ENCODE data around the gene CLEC18C.
"Not testable (repeated sequence)": the region's sequence is repeated elsewhere in the genome, so short reads cannot be mapped to it uniquely, and the experiment has no call there.

The CLEC18C gene

GRCh38 chr16:70159355-70160348, 13.9 kb upstream of the CLEC18C start:
- TF ChIP-seq, protein P1, sequence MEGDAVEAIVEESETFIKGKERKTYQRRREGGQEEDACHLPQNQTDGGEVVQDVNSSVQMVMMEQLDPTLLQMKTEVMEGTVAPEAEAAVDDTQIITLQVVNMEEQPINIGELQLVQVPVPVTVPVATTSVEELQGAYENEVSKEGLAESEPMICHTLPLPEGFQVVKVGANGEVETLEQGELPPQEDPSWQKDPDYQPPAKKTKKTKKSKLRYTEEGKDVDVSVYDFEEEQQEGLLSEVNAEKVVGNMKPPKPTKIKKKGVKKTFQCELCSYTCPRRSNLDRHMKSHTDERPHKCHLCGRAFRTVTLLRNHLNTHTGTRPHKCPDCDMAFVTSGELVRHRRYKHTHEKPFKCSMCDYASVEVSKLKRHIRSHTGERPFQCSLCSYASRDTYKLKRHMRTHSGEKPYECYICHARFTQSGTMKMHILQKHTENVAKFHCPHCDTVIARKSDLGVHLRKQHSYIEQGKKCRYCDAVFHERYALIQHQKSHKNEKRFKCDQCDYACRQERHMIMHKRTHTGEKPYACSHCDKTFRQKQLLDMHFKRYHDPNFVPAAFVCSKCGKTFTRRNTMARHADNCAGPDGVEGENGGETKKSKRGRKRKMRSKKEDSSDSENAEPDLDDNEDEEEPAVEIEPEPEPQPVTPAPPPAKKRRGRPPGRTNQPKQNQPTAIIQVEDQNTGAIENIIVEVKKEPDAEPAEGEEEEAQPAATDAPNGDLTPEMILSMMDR (IDR thresholded peaks at IDR 0.05), result no peak
- no peak for TF ChIP-seq ZFX (IDR thresholded peaks at IDR 0.05; ENCODE audit: borderline replicate concordance)

GRCh38 chr16:70160388-70160787, 13.2 kb upstream of the CLEC18C start:
- TF ChIP-seq, protein P1 (IDR thresholded peaks at IDR 0.05), result no peak
- no peak for TF ChIP-seq ZFX (IDR thresholded peaks at IDR 0.05; ENCODE audit: borderline replicate concordance)
- no peak overlapping the region for H3K27ac ChIP-seq

More at GRCh38 chr16:70159355-70160348, 13.9 kb upstream of the CLEC18C start:
- H3K27ac ChIP-seq, result no peak overlapping the region

DNA sequence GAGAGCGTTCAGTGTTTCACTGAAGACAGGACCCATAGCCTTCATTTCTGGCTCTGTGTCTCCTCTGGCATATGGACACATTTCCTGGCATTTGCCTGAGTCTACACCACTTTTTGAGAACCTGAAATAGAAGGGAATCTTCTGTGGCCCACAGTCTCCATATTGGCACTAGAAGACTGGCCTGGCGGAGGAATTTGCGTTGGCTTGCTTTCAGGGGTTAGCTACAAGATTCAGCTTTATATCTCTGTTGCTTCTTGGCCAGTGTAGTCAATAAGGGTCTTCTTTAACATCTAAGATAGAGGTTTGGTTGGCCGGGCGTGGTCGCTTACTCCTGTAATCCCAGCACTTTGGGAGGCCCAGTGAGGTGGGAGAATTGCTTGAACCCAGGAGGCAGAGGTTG, 12.8 kb upstream of the CLEC18C start:
- no peak for TF ChIP-seq ZFX (IDR thresholded peaks at IDR 0.05; ENCODE audit: borderline replicate concordance)
- TF ChIP-seq, protein P1 (IDR thresholded peaks at IDR 0.05), result no peak

GRCh38 chr16:70161350-70161749, 12.2 kb upstream of the CLEC18C start:
- TF ChIP-seq, protein P1 (IDR thresholded peaks at IDR 0.05), result no peak
- no peak for TF ChIP-seq ZFX (IDR thresholded peaks at IDR 0.05; ENCODE audit: borderline replicate concordance)
- H3K27ac ChIP-seq, result no peak overlapping the region

More for the DNA sequence above, 12.8 kb upstream of the CLEC18C start:
- no peak overlapping the region for H3K27ac ChIP-seq

DNA sequence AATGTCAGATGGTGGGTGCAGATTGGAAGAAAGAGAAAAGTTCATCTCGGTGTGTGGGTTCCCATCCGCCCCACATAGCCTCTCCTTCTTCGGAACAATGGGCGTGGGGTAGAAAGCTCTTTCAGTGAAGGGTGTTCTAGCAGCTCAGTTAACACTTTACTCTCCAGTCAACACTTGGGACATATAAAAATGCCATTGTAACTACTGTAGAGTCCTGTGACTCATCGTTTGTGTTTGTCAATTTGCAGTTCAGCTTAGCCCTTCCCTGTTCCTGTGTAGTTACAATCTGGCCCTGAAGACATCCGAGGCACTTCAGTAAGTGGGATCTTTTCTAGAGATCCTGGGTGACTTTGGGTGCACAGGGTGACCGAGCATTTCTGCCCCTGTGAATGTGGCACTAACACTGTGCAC, 11.5 kb upstream of the CLEC18C start:
- TF ChIP-seq ZFX (IDR thresholded peaks at IDR 0.05; ENCODE audit: borderline replicate concordance), result no peak
- TF ChIP-seq, protein P1 (IDR thresholded peaks at IDR 0.05), result no peak
- H3K27ac ChIP-seq, result 0 out of 2 replicates have a peak overlapping the region, but pooled peaks have one; percentile 1

DNA sequence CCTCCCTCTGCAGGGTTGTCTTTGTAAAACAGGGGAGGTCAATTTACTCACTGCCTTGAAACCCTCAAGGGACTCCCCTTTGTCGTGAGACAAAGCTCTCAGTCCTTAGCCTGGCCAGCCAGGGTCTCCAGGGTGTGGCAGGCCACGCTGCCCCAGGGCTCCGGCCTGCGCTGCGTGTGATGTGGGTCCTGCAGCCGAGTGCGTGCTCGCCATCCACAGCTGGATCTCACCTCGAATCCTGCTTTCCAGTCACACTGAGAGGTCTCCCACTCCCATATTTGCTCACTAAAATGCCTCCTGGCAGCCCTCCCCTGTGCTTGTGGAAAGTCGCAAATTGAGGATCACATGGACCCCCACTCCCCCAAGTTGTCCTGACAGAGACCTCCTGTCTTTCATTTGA, 10.0 kb upstream of the CLEC18C start:
- no peak overlapping the region for H3K27ac ChIP-seq
- no peak for TF ChIP-seq ZFX (IDR thresholded peaks at IDR 0.05; ENCODE audit: borderline replicate concordance)
- TF ChIP-seq, protein P1 (IDR thresholded peaks at IDR 0.05), result no peak

- not testable (repeated sequence) for H3K27ac ChIP-seq
These were observed 6.9 kb upstream of the CLEC18C start for GRCh38 chr16:70166688-70167087.

- not testable (repeated sequence) for H3K27ac ChIP-seq
These were observed 329 bp downstream of the CLEC18C start for GRCh38 chr16:70173916-70174315.

DNA sequence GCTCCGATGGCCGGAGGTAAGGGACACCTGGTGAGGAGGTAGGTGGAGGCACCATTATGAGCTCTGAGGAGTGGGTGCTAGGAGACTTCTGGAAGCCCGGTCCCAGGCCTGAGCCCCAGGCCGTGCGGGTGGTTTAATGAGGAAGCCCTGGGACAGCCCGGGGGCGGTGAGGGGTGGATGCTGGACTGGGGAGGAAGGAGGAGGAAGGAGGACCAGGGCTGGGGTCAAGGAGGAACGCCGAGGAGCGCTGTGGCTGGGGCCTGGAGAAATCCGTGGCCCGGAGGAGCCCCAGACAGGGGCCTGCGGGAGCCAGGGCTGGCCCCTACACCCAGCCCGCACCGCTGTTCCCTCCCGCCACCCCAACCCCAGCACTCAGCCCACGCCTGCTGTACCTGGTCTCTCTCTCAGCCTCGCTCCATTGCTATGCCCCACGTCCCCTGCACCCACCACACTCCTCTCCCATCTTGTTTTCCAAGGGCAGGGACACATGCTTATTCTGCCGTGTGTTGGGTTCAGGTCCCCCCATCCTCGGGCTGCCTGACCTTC, 873 bp downstream of the CLEC18C start:
- H3K27ac ChIP-seq, result not testable (repeated sequence)

DNA sequence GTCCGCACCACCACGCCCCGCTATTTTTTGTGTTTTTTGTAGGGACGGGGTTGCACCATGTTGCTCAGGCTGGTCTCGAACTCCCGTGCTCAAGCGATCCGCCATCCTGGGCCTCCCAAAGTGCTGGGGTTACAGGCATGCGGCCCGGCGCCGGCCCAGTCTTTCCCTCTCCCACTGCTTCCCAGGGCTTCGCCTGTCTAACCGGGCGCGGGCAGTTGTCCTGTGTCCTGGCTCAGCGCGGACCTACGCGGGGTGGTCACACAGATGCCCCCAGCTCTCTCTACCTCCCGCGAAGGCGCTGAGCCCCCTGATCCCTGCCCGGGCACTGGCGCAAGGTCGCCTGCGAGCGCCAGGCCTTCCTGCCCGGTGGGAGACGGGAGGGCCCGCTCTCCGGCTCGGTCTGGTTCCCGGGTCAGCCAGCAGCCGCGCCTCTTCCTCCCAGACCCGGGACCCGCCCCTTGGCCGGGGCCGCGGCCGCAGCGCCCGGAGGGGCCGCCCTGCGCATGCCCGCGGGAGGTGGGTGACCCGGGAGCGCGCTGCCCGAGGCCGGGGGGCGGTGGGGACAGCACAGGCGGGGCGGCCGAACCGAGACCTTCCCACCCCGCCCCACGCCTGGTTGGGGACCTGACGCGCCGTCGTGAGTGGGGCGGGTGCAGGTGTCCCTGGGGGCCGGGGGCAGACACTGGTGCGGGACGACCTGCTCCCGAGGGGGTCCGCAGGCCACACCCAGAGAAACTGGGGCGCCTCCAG, 14.4 kb downstream of the CLEC18C start:
- H3K27ac ChIP-seq, result not testable (repeated sequence)

GRCh38 chr16:70188608-70188915, 15.0 kb downstream of the CLEC18C start:
- not testable (repeated sequence) for H3K27ac ChIP-seq

DNA sequence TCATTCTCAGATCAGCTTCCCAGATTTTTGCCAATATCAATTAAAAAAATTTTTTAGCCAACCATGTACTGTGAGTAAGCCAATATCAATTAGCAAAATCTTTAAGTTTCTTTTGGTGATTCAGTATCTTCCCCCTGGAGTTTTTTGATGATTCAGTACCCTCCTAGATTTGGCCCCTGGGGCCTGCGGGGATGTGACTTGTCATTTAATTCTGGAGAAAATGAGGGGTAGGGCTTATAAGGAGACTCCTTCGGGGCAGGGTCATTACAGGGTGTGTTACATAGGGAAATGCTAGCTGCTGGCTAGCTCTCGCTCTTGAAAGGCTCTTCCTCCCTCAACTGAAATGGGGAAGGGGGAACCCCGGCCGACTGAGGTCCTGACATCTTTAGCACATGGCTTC, 17.0 kb downstream of the CLEC18C start:
- H3K27ac ChIP-seq, result not testable (repeated sequence)
